ENCODE results near the gene KSR1. TPM values are rescaled to one million over a fixed set of nuclear protein-coding genes. Genes with fewer than 3 reads are reported as not detected.

KSR1 gene
- total RNA-seq, 1 experiment from 2014 or later: 19.1 TPM

GRCh38 chr17:27536781-27537180, 80.5 kb downstream of the KSR1 start:
- Histone ChIP-seq H3K4me3 (no peak overlapping the region), H3K4me1 (replicated peaks; ENCODE audit: insufficient read depth) (peaks cover 16% of the 10 kb centered on the region), H3K27me3 (ENCODE audit: insufficient read depth, low read depth) (no peaks in the 10 kb centered on the region), H2AFZ (no peak overlapping the region), H3K9me3 (ENCODE audit: insufficient read depth, low read depth) (no peaks in the 10 kb centered on the region), H4K20me1 (ENCODE audit: insufficient read depth) (no peaks in the 10 kb centered on the region), H3K36me3 (ENCODE audit: low read depth) (no peaks in the 10 kb centered on the region), H3F3A (ENCODE audit: insufficient read depth, low read depth) (no peaks in the 10 kb centered on the region), H3K4me2 (no peak overlapping the region), H3K79me2 (ENCODE audit: low read depth) (no peaks in the 10 kb centered on the region; the same call in 1 of the 2 replicates), H3K27ac (no peak overlapping the region), H3K9me2 (ENCODE audit: insufficient read depth) (no peaks in the 10 kb centered on the region)
- ChIA-PET POLR2A (ENCODE audit: unreplicated experiment) (no interaction called here), CTCF (no interaction called here)
- intact Hi-C loops (cut with micrococcal nuclease; ENCODE audit: unreplicated experiment): no loop called here
- no peak for TF ChIP-seq CTCF (conservative IDR thresholded peaks at IDR 0.05)
- no peak for TF ChIP-seq EZH2 (IDR thresholded peaks at IDR 0.05; ENCODE audit: low read depth)
- no TSS peak for BruUV-seq (replicated peaks)
- no peak for DNase-seq

- no peak overlapping the region for H2AFZ ChIP-seq
- H3K27ac ChIP-seq: no peak overlapping the region
- TF ChIP-seq CTCF (conservative IDR thresholded peaks at IDR 0.05) (no peak), EZH2 (IDR thresholded peaks at IDR 0.05; ENCODE audit: low read depth) (no peak)
- no peak for DNase-seq
- no peaks in the 10 kb centered on the region for H3K79me2 ChIP-seq (ENCODE audit: low read depth)
- no peaks in the 10 kb centered on the region for H3K9me2 ChIP-seq (ENCODE audit: insufficient read depth)
- H3K4me2 ChIP-seq: no peak overlapping the region
- H4K20me1 ChIP-seq (ENCODE audit: insufficient read depth): no peaks in the 10 kb centered on the region; the same call in 1 of the 2 replicates
- CTCF ChIA-PET: no interaction called here
- H3K9me3 ChIP-seq (ENCODE audit: insufficient read depth, low read depth): no peaks in the 10 kb centered on the region
- no peaks in the 10 kb centered on the region for H3K27me3 ChIP-seq (ENCODE audit: insufficient read depth, low read depth)
- BruUV-seq (replicated peaks): no TSS peak
- no peak overlapping the region for H3K4me3 ChIP-seq
- POLR2A ChIA-PET (ENCODE audit: unreplicated experiment): interaction anchor here (0.6 kb wide), 1 partner anchor 1150 kb away, joined by 3 read pairs; no protein-coding TSS in a partner anchor
- H3K4me1 ChIP-seq (replicated peaks; ENCODE audit: insufficient read depth): peaks cover 11% of the 10 kb centered on the region
- H3K36me3 ChIP-seq (ENCODE audit: low read depth): no peaks in the 10 kb centered on the region
- intact Hi-C loops (cut with micrococcal nuclease; ENCODE audit: unreplicated experiment): no loop called here
- H3F3A ChIP-seq (ENCODE audit: insufficient read depth, low read depth): no peaks in the 10 kb centered on the region
Measured at GRCh38 chr17:27538156-27538955, 82.1 kb downstream of the KSR1 start.

- intact Hi-C loops (cut with micrococcal nuclease; ENCODE audit: unreplicated experiment): no loop called here
- H3F3A ChIP-seq (ENCODE audit: insufficient read depth, low read depth): no peaks in the 10 kb centered on the region
- no peaks in the 10 kb centered on the region for H3K9me3 ChIP-seq (ENCODE audit: insufficient read depth, low read depth)
- no peak overlapping the region for H2AFZ ChIP-seq
- no peak for TF ChIP-seq EZH2 (IDR thresholded peaks at IDR 0.05; ENCODE audit: low read depth)
- TF ChIP-seq CTCF (conservative IDR thresholded peaks at IDR 0.05): no peak
- CTCF ChIA-PET: interaction anchor here (0.6 kb wide), 1 partner anchor 34 kb away, joined by 3 read pairs; no protein-coding TSS in a partner anchor
- H3K79me2 ChIP-seq (ENCODE audit: low read depth): no peaks in the 10 kb centered on the region
- no peak overlapping the region for H3K4me2 ChIP-seq
- BruUV-seq (replicated peaks): no TSS peak
- DNase-seq: no peak
- H3K4me1 ChIP-seq (replicated peaks; ENCODE audit: insufficient read depth): peaks cover 5% of the 10 kb centered on the region
- no peak overlapping the region for H3K27ac ChIP-seq
- no peaks in the 10 kb centered on the region for H3K27me3 ChIP-seq (ENCODE audit: insufficient read depth, low read depth)
- no peaks in the 10 kb centered on the region; the same call in 1 of the 2 replicates for H4K20me1 ChIP-seq (ENCODE audit: insufficient read depth)
- POLR2A ChIA-PET (ENCODE audit: unreplicated experiment): no interaction called here
- no peak overlapping the region for H3K4me3 ChIP-seq
- no peaks in the 10 kb centered on the region for H3K9me2 ChIP-seq (ENCODE audit: insufficient read depth)
- H3K36me3 ChIP-seq (ENCODE audit: low read depth): no peaks in the 10 kb centered on the region
Measured at GRCh38 chr17:27539152-27539551, 82.9 kb downstream of the KSR1 start.
